Adrenal gland (tissue), 12 donors: ENCODE results near the gene TFDP1. TPM values are rescaled to one million over a fixed set of nuclear protein-coding genes. Genes with fewer than 3 reads are reported as not detected.
A peak's percentile ranks its signal among the peaks of the same experiment; 100 is the strongest.

Experiments
- DNase-seq, 7 donors: peaks; one replicate each; pipeline ENCODE4 v3.0.0-alpha.2; 2019 to 2020
- H3K27ac ChIP-seq, 5 donors: fragments of 200-600 bp; sonication (generic) in 4 of 5; 1 replicate in 3 of 5; 2 replicates in 2 of 5; pipeline versions ENCODE4 v1.5.1 to v1.8.0; 2016 to 2020; ENCODE audit warnings: mild to moderate bottlenecking in 1 of 5
- H3K27me3 ChIP-seq: fragments of 200-600 bp; 2 replicates; pipeline ENCODE4 v1.8.0; 2021
- H3K36me3 ChIP-seq, 2 donors: fragments of 200-600 bp; replicated peaks in 1 of 2; 1 replicate in 1 of 2; 2 replicates in 1 of 2; pipeline versions ENCODE4 v1.5.1 to v1.8.0; 2018 to 2022
- H3K4me1 ChIP-seq, 2 donors: fragments of 200-600 bp; replicated peaks in 1 of 2; 1 replicate in 1 of 2; 2 replicates in 1 of 2; pipeline versions ENCODE4 v1.5.1 to v1.8.0; 2018 to 2021
- H3K4me3 ChIP-seq, 4 donors: fragments of 200-600 bp; sonication (generic) in 3 of 4; one replicate each; pipeline ENCODE4 v1.5.1; 2016 to 2018
- H3K9me3 ChIP-seq, 3 donors: fragments of 200-600 bp; sonication (generic) in 1 of 3; replicated peaks in 1 of 3; 1 replicate in 2 of 3; 2 replicates in 1 of 3; pipeline versions ENCODE4 v1.5.1 to v1.8.0; 2016 to 2021
- POLR2A ChIP-seq, 2 donors: fragments of 450-650 bp; IDR thresholded peaks; one replicate each; pipeline ENCODE4 v1.6.1; 2017; ENCODE audit warnings: antibody characterized with exemption in 2 of 2, mild to moderate bottlenecking in 2 of 2, moderate library complexity in 1 of 2
- WGBS, 4 donors: extraction: QIAGEN DNeasy Blood & Tissue Kit in 2 of 4; methylation state at CpG; one replicate each; pipeline versions ENCODE4 v1.1.5 to v1.1.7; 2013 to 2017; 5-methylcytosine and 5-hydroxymethylcytosine counted together
- intact Hi-C, 2 donors: fragments of 100-400 bp; cut with DNase I; formaldehyde crosslinking; loops; one replicate each; pipeline versions ENCODE4 v1.14.1 to v1.15.0; 2022 to 2023
- polyA plus RNA-seq, 3 donors: library from polyadenylated mRNA; stranded (reverse); fragments of 200-250 nt in 2 of 3; fragments of 350-450 nt in 1 of 3; fragmentation: Illumina TruSeq in 1 of 3; extraction: RNeasy Lipid Tissue Mini Kit (QIAGEN cat#74804) in 1 of 3; gene quantifications; one replicate each; pipeline ENCODE4 v1.2.3, GENCODE V29; 2013 to 2014
- total RNA-seq, 9 donors: library from RNA; depleted of rRNA in 4 of 9; stranded (reverse); fragments of >200 nt in 4 of 9; fragments of 120-200 nt in 1 of 9; fragmentation: NEBNext Ultra II Directional in 1 of 9; extraction: Animal tissue kit (Norgen Biotek cat#: 25700) in 1 of 9; gene quantifications; one replicate each; pipeline versions ENCODE4 v1.1.0 to v1.2.4, GENCODE V29; 2013 to 2023
- TF ChIP-seq, protein P1 (sequence below), 6 experiments: fragments of 450-650 bp in 4 of 6; fragments of 200-600 bp in 2 of 6; sonication (generic) in 1 of 6; IDR thresholded peaks; 1 replicate in 5 of 6; 2 replicates in 1 of 6; pipeline versions ENCODE4 v1.5.1 to v1.8.0; 2016 to 2021; ENCODE audit warnings: antibody characterized with exemption in 6 of 6, mild to moderate bottlenecking in 2 of 6, moderate library complexity in 1 of 6
- donor health status: healthy with polysubstance abuse.
- donor health status: Bipolar disorder and iron deficiency.
- donor health status: DM: yes; HTN: yes; CAD: no.
- donor health status: DM: no; HTN: no; CAD: no.
- donor health status: DM: no; HTN: no; CAD: no.
- donor health status: DM: yes; HTN: yes; CAD: no.

The TFDP1 gene
- total and polyA plus RNA-seq, 12 donors, result 16.5 to 50.0 (median 35.5) TPM

DNA sequence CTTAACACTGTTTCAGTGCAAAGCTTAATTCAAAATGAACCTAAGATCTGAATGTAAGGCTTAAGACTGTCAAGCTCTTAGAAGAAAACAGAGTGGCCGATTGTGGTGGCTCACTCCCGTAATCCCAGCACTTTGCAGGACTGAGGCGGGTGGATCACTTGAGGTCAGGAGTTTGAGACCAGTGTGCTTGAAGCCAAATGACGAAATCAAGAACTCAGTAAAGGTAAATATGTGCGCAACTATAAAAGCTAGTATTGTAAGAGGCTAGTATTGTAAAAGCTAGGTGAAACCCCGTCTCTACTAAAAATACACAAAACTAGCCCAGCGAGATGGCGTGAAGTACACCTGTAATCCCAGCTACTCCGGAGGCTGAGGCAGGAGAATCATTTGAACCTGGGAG lies 60.8 kb downstream of the TFDP1 start:
- Histone ChIP-seq H3K27ac (no peak overlapping the region), H3K9me3 (no peaks in the 10 kb centered on the region), H3K36me3 (no peaks in the 10 kb centered on the region), H3K27me3 (no peaks in the 10 kb centered on the region), H3K4me1 (peaks cover 8 to 14% of the 10 kb centered on the region in 2 donors), H3K4me3 (no peak overlapping the region)
- no peak for TF ChIP-seq POLR2A (IDR thresholded peaks at IDR 0.05)
- TF ChIP-seq, protein P1, sequence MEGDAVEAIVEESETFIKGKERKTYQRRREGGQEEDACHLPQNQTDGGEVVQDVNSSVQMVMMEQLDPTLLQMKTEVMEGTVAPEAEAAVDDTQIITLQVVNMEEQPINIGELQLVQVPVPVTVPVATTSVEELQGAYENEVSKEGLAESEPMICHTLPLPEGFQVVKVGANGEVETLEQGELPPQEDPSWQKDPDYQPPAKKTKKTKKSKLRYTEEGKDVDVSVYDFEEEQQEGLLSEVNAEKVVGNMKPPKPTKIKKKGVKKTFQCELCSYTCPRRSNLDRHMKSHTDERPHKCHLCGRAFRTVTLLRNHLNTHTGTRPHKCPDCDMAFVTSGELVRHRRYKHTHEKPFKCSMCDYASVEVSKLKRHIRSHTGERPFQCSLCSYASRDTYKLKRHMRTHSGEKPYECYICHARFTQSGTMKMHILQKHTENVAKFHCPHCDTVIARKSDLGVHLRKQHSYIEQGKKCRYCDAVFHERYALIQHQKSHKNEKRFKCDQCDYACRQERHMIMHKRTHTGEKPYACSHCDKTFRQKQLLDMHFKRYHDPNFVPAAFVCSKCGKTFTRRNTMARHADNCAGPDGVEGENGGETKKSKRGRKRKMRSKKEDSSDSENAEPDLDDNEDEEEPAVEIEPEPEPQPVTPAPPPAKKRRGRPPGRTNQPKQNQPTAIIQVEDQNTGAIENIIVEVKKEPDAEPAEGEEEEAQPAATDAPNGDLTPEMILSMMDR (IDR thresholded peaks at IDR 0.05), result no peak
- DNase-seq, result no peak
- intact Hi-C loops, result no loop called here
- 94 to 98% (median 97%) methylated on average over 9 of the region's 9 CpGs for WGBS, 4 donors

DNA sequence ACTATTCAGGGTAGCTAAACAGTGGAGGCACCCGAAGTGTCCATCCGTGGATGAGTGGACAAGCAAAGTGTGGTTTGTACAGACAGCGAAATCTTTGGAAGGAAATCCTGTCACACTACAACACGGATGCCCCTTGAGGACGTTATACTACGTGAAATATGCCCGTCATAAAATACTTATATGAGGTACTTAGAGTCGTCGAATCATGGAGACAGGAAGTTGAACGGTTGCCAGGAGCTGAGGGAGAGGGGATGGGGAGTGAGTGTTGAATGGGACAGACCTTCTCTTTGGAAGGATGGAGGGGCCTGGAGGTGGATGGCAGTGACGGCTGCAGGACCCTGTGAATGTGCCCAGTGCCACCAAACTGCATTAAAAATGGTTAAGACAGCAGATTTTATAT lies 61.8 kb downstream of the TFDP1 start:
- Histone ChIP-seq H3K9me3 (no peaks in the 10 kb centered on the region), H3K4me1 (peaks cover 8 to 14% of the 10 kb centered on the region in 2 donors), H3K27me3 (no peaks in the 10 kb centered on the region), H3K27ac (no peak overlapping the region), H3K4me3 (no peak overlapping the region), H3K36me3 (no peaks in the 10 kb centered on the region)
- TF ChIP-seq, protein P1 (IDR thresholded peaks at IDR 0.05), result no peak
- no peak for TF ChIP-seq POLR2A (IDR thresholded peaks at IDR 0.05)
- 52 to 74% (median 67%) methylated on average over 11 of the region's 11 CpGs for WGBS, 4 donors
- peak in 1 of 7 donors; percentile 15 for DNase-seq
- intact Hi-C loops, result no loop called here

DNA sequence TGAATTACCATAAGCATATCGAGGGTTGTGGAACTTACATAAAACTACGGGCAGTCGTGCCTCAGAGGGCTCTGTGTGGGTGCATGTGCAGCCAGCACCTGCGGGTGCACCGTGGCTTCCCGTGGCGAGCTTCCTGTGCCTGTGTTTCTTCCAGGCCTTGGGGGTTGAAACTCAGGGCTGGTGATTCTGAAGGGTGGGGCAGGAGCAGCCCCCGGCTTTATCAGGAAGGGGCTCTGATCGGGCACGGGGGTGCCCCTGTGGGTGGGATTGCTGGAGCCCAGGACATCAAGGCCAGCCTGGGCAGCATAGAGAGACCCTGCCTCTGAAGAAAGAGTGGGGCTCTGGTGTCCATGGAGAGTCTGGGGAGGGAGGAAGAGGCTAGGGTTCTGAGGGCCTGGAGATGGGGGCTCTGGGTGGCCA lies 62.4 kb downstream of the TFDP1 start:
- Histone ChIP-seq H3K9me3 (no peaks in the 10 kb centered on the region), H3K4me3 (no peak overlapping the region), H3K4me1 (peaks cover 8 to 14% of the 10 kb centered on the region in 2 donors), H3K36me3 (no peaks in the 10 kb centered on the region), H3K27ac (peak overlapping the region in 3 of 5 donors; percentile 59 to 75 (median 61)), H3K27me3 (no peaks in the 10 kb centered on the region)
- peak in 1 of 7 donors; percentile 17 for DNase-seq
- WGBS, 4 donors, result 53 to 72% (median 62%) methylated on average over 9 to 10 of the region's 10 CpGs
- no peak for TF ChIP-seq POLR2A (IDR thresholded peaks at IDR 0.05)
- TF ChIP-seq, protein P1 (IDR thresholded peaks at IDR 0.05), result no peak
- intact Hi-C loops, result no loop called here

DNA sequence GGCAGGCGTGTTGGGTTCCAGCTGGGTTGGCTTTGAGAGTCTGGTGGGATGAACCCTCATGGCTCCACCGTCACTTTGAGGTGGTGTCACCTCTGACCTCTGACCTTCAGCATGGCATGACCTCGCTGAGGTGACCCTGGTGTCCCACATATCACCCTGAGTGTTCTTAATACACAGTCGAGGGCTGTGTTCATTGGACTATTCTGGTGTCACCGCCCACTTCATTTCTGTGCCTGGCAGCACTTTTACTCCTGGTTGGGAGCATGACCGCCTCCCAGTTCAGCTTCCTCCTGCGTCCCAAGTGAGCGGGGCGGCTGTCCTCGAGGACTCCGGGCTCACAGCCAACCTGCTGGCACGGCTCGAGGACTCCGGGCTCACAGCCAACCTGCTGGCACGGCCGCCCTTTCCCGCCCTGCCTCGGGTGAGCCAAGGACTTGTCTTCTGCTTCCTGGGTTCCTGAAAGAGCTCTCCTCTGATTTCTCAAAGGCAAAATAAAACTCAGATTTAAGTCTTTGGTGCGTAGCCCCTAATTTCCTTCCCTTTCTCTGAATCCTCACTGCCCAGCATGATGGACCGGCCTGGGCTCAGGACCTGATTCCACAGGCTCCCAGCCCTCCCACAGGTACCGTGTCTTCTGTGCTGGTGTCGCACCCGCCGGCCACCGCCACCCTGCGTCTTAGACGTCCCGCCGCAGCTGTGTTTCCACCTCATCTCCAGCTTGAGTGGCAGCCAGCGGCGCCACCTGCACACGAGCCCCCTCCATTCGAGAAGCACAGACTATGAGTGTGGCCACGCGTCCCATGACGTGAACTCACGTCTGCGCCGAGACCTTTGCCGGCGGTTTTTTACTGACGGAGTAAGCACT lies 63.0 kb downstream of the TFDP1 start:
- WGBS, 4 donors, result 47 to 58% (median 51%) methylated on average over 37 to 42 of the region's 42 CpGs
- DNase-seq, result peak; percentile 95 to 98 (median 97)
- no peaks in the 10 kb centered on the region for H3K9me3 ChIP-seq
- H3K36me3 ChIP-seq, result no peaks in the 10 kb centered on the region
- peak overlapping the region in 3 of 5 donors; percentile 59 to 75 (median 61) for H3K27ac ChIP-seq
- peaks cover 8 to 14% of the 10 kb centered on the region in 2 donors for H3K4me1 ChIP-seq
- TF ChIP-seq, protein P1 (IDR thresholded peaks at IDR 0.05), result no peak
- no peak for TF ChIP-seq POLR2A (IDR thresholded peaks at IDR 0.05)
- intact Hi-C loops, result no loop called here
- H3K4me3 ChIP-seq, result no peak overlapping the region
- H3K27me3 ChIP-seq, result no peaks in the 10 kb centered on the region
